ENCODE results near the gene SLC35F1.

The SLC35F1 gene

DNA sequence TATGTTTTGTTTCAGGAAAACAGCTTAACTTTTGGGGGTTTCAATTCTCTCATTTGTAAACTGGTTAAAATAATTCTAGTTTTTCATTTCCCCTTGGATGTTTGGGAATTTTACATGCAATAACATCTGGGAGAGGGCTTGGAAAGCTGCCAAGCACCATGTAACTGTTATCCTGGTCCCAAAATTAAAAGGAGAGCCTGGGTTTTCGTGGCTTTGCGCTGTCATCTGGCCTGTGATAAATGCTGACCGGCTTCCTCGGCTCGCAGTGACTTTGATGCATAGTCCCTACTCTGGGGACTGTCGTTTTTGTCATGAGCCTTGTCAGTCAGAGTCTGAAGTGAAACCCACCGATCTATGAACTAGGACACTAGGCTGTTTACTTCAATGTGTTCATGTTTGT lies 12.2 kb downstream of the SLC35F1 start:
- no peak overlapping the region for H3K4me3 ChIP-seq (ENCODE audit: low read depth in 1 of 2, low read length in 2 of 2)

DNA sequence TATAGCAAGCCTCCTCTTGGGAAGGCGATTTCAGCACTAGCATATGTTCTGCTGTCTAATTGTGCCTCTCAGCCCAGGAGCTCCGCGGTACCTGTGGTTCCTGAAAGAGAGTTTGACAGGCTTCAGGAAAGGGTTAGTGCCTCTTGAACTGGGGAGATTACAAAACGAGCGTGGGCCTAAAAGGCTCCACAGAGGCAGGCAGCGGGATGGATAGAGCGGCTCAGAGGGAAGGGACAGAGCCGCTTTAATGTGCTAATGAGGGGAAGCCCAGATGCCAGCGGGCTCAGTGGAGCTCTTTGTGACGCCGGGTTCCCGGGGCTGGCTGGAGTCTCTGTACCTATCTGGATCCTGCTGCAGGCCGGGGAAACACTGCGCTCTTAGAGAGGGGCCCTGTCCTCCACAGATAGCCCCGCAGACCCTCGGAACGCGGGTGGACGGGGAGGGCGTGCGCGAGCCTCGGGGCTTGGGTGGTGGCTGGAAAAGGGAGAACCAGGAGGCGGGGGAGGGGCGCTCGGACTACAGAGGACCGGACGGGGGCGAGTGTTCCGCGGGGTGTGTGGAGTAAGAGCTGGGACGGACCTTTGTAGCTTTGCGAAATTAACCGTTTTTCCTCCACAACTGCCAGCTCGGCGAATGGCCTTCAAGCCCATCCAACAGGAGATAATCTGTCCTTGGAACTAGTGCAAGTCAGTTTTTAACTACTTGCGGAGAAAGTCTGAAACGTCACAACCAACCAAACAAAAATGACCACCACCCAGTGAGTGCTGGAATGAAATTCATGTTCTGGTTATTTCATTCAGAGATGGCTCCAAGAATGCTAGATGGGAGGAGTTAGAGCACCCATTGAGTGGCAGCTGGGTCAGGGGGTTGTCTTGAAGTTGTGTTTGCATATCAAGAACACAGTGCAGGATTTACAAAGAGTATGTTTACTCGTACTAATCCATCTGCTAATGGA lies 13.0 kb downstream of the SLC35F1 start:
- no peak overlapping the region for H3K27ac ChIP-seq (ENCODE audit: low read length)
- H3K9ac ChIP-seq (ENCODE audit: low read depth, low read length), result no peak overlapping the region
- H3K4me3 ChIP-seq (ENCODE audit: low read depth in 1 of 2, low read length in 2 of 2), result no peak overlapping the region

More for the DNA sequence above, 12.2 kb downstream of the SLC35F1 start:
- H3K9ac ChIP-seq (ENCODE audit: low read depth, low read length), result no peak overlapping the region
- no peak for DNase-seq
- TF ChIP-seq, protein P1, sequence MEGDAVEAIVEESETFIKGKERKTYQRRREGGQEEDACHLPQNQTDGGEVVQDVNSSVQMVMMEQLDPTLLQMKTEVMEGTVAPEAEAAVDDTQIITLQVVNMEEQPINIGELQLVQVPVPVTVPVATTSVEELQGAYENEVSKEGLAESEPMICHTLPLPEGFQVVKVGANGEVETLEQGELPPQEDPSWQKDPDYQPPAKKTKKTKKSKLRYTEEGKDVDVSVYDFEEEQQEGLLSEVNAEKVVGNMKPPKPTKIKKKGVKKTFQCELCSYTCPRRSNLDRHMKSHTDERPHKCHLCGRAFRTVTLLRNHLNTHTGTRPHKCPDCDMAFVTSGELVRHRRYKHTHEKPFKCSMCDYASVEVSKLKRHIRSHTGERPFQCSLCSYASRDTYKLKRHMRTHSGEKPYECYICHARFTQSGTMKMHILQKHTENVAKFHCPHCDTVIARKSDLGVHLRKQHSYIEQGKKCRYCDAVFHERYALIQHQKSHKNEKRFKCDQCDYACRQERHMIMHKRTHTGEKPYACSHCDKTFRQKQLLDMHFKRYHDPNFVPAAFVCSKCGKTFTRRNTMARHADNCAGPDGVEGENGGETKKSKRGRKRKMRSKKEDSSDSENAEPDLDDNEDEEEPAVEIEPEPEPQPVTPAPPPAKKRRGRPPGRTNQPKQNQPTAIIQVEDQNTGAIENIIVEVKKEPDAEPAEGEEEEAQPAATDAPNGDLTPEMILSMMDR (IDR thresholded peaks at IDR 0.05; ENCODE audit: borderline replicate concordance, extremely low read depth, low read length, poor library complexity, severe bottlenecking), result no peak
- no peak for TF ChIP-seq EZH2 (IDR thresholded peaks at IDR 0.05; ENCODE audit: borderline replicate concordance, low read depth, low read length, severe bottlenecking)
- H3K36me3 ChIP-seq (ENCODE audit: insufficient read depth, low read length), result no peaks in the 10 kb centered on the region
- no peaks in the 10 kb centered on the region for H3K79me2 ChIP-seq (ENCODE audit: insufficient read depth, low read length)
- H2AFZ ChIP-seq (ENCODE audit: low read depth, low read length), result no peak overlapping the region
- H3K4me2 ChIP-seq (ENCODE audit: insufficient read depth, low read length), result no peak overlapping the region
- H3K27ac ChIP-seq (ENCODE audit: low read length), result no peak overlapping the region
- no peaks in the 10 kb centered on the region for H4K20me1 ChIP-seq (ENCODE audit: insufficient read depth, low read length)
- no peak for ATAC-seq (ENCODE audit: insufficient read depth, low read depth)
- no peaks in the 10 kb centered on the region for H3K9me3 ChIP-seq (ENCODE audit: insufficient read depth, low read length, severe bottlenecking)
- H3K4me1 ChIP-seq (ENCODE audit: insufficient read depth, low read length), result no peaks in the 10 kb centered on the region
- peaks cover 16% of the 10 kb centered on the region for H3K27me3 ChIP-seq (ENCODE audit: insufficient read depth, low read length, poor library complexity)

DNA sequence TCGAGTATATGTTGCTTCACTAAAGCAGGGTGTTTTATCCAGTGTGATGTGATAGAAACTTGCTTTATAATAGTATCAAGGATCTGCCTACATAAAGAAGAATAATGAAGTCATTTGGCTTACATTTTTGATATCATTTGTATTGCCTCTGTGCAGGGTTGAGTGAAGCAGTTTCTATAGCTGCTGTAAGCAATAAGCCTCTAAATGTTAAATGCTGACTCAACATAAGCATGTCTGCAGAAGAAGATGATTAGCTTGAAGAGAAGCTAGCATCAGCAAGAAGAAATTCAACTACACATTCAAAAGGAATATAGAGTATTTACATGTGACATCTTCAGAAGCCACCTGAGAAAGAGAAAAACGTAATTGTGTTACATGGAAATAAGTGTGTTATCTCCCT lies 17.6 kb downstream of the SLC35F1 start:
- Histone ChIP-seq H3K4me2 (ENCODE audit: insufficient read depth, low read length) (no peak overlapping the region), H3K9me3 (ENCODE audit: insufficient read depth, low read length, severe bottlenecking) (no peaks in the 10 kb centered on the region), H3K27ac (ENCODE audit: low read length) (no peak overlapping the region), H3K27me3 (ENCODE audit: insufficient read depth, low read length, poor library complexity) (no peaks in the 10 kb centered on the region), H3K36me3 (ENCODE audit: insufficient read depth, low read length) (no peaks in the 10 kb centered on the region), H3K79me2 (ENCODE audit: insufficient read depth, low read length) (no peaks in the 10 kb centered on the region), H3K4me1 (ENCODE audit: insufficient read depth, low read length) (no peaks in the 10 kb centered on the region), H2AFZ (ENCODE audit: low read depth, low read length) (no peak overlapping the region), H4K20me1 (ENCODE audit: insufficient read depth, low read length) (no peaks in the 10 kb centered on the region), H3K4me3 (ENCODE audit: low read depth in 1 of 2, low read length in 2 of 2) (no peak overlapping the region), H3K9ac (ENCODE audit: low read depth, low read length) (no peak overlapping the region)
- no peak for TF ChIP-seq EZH2 (IDR thresholded peaks at IDR 0.05; ENCODE audit: borderline replicate concordance, low read depth, low read length, severe bottlenecking)
- TF ChIP-seq, protein P1 (IDR thresholded peaks at IDR 0.05; ENCODE audit: borderline replicate concordance, extremely low read depth, low read length, poor library complexity, severe bottlenecking), result no peak
- ATAC-seq (ENCODE audit: insufficient read depth, low read depth) (no peak), DNase-seq (no peak)

More for the DNA sequence above, 13.0 kb downstream of the SLC35F1 start:
- H4K20me1 ChIP-seq (ENCODE audit: insufficient read depth, low read length), result no peaks in the 10 kb centered on the region
- ATAC-seq (ENCODE audit: insufficient read depth, low read depth) (no peak), DNase-seq (no peak)
- no peaks in the 10 kb centered on the region for H3K9me3 ChIP-seq (ENCODE audit: insufficient read depth, low read length, severe bottlenecking)
- no peak overlapping the region for H2AFZ ChIP-seq (ENCODE audit: low read depth, low read length)
- peaks cover 16% of the 10 kb centered on the region for H3K27me3 ChIP-seq (ENCODE audit: insufficient read depth, low read length, poor library complexity)
- H3K4me2 ChIP-seq (ENCODE audit: insufficient read depth, low read length), result no peak overlapping the region
- TF ChIP-seq EZH2 (IDR thresholded peaks at IDR 0.05; ENCODE audit: borderline replicate concordance, low read depth, low read length, severe bottlenecking), result no peak
- no peaks in the 10 kb centered on the region for H3K4me1 ChIP-seq (ENCODE audit: insufficient read depth, low read length)
- H3K79me2 ChIP-seq (ENCODE audit: insufficient read depth, low read length), result no peaks in the 10 kb centered on the region
- H3K36me3 ChIP-seq (ENCODE audit: insufficient read depth, low read length), result no peaks in the 10 kb centered on the region

DNA sequence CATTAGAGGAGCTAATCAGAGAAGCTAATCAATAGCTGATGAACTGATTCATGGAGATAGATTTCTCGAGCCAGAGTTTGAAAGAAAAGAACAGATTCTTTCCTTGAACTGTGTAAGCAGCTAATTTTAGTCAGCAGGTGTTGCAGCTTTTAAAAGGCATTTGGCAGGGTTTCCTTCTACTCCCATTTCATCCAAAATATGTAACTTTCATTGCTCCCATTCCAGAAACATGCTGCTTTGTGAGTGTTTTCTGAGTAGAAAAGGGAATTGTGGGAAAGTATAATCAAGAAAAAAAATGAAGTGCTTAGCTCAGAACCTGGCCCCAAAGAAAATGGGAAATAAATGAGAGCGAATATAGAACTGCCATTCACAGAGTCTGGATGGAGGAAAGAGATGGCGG lies 20.8 kb downstream of the SLC35F1 start:
- no peak overlapping the region for H3K4me2 ChIP-seq (ENCODE audit: insufficient read depth, low read length)
- no peak overlapping the region for H2AFZ ChIP-seq (ENCODE audit: low read depth, low read length)
- no peak for TF ChIP-seq EZH2 (IDR thresholded peaks at IDR 0.05; ENCODE audit: borderline replicate concordance, low read depth, low read length, severe bottlenecking)
- TF ChIP-seq, protein P1 (IDR thresholded peaks at IDR 0.05; ENCODE audit: borderline replicate concordance, extremely low read depth, low read length, poor library complexity, severe bottlenecking), result no peak
- H3K4me3 ChIP-seq (ENCODE audit: low read depth in 1 of 2, low read length in 2 of 2), result no peak overlapping the region
- ATAC-seq (ENCODE audit: insufficient read depth, low read depth) (no peak), DNase-seq (no peak)
- H4K20me1 ChIP-seq (ENCODE audit: insufficient read depth, low read length), result no peaks in the 10 kb centered on the region
- H3K36me3 ChIP-seq (ENCODE audit: insufficient read depth, low read length), result no peaks in the 10 kb centered on the region
- H3K4me1 ChIP-seq (ENCODE audit: insufficient read depth, low read length), result no peaks in the 10 kb centered on the region
- no peak overlapping the region for H3K27ac ChIP-seq (ENCODE audit: low read length)
- H3K9ac ChIP-seq (ENCODE audit: low read depth, low read length), result no peak overlapping the region
- H3K9me3 ChIP-seq (ENCODE audit: insufficient read depth, low read length, severe bottlenecking), result no peaks in the 10 kb centered on the region
- H3K27me3 ChIP-seq (ENCODE audit: insufficient read depth, low read length, poor library complexity), result no peaks in the 10 kb centered on the region
- no peaks in the 10 kb centered on the region for H3K79me2 ChIP-seq (ENCODE audit: insufficient read depth, low read length)
